GM10847 (cell line): Measurements from ENCODE around the gene NPAS1.

Source experiments
- POLR2A ChIP-seq: IDR thresholded peaks from 2 replicates; pipeline ENCODE4 v1.6.1; 2011; ENCODE audit not compliant: insufficient read length; ENCODE audit errors: extremely low read depth

The NPAS1 gene

DNA sequence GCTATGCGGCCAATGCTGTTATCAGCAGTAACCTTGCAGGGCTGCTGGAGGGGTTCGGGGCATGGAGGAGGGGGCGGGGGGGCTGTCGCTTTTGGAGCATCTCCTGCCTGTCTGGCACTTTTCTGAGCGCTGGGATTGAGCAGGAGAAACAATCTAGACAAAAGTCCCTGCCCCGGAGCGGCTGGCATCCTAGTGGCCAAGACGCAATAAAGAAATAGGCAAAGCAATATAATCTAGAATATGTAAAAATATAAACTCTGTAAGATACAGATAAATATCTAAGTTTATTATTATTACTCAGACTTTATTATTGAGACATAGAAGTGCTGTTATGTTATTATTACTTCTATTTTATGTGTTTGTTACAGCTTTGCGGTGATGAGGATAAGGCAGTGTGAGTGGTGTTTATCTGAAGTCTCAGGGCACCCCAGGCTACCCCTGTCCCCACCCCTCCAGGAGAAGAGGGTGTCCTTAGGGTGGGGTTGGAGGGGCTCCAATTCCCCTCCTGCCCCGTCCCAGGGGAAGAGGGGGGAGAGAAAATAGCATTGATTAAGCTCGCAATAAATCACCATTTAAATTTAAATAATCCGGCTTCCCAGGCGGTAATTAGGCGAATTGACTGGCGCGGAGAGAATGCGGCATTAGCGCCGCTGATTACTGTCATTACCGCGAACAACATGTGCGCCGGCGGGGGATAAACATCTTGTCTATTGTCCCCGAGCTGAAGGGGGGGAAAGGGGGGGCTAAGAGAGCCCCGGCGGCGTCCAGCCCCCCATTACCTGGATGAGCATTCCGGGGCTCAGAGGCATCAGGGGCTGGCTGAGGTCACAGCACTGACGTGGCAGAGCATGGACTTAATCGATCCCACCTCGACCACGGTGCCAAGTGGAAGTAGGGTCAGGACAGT is 3.2 kb downstream of the NPAS1 start:
- TF ChIP-seq POLR2A = no peak

DNA sequence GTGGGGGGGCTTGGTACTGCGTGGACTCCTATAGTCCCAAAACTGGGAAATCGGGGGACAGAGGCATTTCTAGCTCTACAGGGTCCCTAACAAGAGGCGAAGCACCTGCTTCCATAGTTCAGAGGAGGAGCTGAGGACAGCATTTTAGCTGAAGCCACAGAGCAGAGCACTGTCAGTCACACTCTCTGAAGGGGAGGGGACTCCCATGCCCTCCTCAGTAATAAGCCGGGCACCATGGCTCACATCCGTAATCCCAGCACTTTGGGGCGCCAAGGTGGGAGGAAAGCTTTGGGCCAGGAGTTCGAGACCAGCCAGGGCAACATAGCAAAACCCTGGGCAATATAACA is 3.8 kb downstream of the NPAS1 start:
- TF ChIP-seq POLR2A = no peak

DNA sequence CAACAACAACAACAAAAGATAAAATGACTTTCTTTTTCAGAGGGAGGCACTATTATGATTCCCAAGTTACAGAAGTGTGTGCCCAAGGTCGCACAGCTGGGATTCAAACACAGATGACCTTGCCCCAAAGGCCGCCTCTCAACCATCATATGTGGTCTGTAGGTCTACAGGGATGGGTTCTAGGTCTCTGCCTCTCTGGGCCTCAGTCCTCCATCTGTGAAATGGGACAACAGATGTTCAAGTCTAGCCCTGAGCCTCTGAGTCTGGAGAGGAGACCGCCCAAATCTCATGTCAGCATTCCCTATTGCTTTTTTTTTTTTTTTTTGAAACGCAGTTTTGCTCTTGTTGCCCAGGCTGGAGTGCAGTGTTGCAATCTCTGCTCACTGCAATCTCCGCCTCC is 4.9 kb downstream of the NPAS1 start:
- TF ChIP-seq POLR2A = no peak

DNA sequence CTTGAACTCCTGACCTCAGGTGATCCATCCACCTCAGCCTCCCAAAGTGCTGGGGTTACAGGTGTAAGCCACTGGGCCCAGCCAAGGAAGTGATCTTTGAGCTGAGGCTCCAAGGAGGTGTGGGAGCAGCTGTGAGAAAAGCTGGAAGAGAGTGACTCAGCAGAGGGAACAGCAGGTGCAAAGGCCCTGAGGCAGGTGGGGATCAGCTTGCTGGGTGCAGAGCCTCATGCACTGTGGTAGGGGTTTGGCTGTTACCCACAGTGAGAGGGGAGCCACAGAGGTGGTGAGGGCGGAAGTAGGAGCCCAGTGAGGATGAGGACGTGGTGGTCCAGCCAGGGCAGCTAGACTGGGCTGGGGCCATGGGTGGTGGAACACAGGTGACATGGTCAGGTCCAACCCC is 6.5 kb downstream of the NPAS1 start:
- no peak for TF ChIP-seq POLR2A

DNA sequence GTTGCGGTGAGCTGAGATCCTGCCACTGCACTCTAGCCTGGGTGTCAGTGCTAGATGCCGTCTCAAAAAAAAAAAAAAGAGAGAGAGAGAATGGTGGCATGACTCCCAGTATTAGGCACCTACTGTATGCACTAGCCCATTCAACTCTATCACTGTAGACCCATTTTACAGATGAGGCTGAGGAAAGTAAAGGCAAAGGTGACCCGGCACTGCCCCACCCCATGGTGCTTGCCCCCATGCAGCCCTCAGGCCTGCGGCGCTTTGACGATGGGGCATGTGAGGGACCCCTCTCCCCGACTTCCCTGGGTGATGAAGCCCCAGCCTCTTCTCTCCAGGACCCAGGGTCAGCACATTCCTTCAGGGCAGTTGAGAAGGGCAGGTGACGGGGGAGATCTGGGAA is 7.3 kb downstream of the NPAS1 start:
- TF ChIP-seq POLR2A = no peak

DNA sequence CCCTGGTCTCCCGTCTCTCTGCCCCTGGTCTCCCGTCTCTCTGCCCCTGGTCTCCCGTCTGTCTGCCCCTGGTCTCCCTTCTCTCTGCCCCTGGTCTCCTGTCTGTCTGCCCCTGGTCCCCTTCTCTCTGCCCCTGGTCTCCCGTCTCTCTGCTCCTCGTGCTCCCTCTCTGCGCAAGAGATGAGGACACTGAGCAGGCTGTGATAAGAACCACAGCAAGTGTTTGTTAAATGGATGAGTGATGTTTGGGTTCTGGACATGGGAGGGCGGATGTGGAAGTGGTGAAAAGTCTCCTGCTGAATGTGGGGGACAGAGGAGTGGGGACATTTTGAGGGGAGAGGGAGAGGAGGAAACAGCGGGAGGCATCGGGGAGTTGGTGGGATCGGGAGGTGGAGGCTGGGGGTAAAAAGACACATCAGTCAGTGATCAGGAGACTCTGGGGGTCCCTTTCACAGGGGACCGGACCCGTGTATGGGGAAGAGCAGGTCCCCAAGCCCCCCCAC is 8.0 kb downstream of the NPAS1 start:
- TF ChIP-seq POLR2A = no peak

DNA sequence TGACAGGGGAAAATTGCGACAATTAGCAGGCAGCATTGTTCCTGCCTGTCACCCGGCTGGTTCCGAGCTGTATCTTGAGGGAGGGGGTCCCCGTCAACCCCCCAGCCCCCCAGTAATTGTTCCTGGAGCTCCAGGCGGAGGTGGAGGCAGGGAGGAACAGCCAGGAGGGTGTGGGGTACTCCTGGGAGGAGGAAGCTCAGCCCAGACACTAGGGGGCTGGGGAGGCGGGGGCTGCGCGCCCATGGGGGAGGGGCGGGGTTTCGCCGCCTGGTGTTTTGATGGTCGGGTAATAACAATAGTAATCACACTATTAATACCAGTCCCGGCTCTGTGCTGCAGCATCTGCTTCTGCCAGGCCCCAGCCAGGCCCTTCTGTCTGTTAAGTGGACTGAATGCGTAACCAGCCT is 8.6 kb downstream of the NPAS1 start:
- no peak for TF ChIP-seq POLR2A

DNA sequence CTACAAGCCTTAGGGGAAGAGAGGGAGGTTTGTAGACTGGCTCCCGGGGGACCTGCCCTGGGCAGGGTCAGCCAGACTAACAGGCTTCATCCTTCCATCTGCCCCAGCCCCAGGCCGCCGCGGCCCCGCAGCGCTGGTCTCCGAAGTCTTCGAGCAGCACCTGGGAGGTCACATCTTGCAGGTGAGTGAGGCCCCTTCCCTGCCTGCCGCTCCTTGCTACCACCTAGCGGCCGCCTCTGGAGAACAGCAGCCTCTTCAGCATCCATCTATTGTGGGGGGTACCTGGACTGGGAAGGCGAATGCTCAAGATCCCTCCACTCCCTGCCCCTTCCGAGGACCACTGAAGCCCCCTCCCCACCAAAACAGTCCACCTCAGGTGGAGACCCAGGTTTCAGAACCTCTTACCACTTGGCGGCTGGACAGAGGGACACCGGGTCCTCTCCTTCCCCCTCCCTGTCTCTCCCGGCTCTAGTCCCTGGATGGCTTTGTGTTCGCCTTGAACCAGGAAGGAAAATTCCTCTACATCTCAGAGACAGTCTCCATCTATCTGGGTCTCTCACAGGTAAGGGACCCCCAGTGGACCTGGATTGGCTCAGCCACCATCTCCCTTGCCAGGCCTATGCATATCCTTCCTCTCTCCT is 12.7 kb downstream of the NPAS1 start:
- TF ChIP-seq POLR2A = no peak

DNA sequence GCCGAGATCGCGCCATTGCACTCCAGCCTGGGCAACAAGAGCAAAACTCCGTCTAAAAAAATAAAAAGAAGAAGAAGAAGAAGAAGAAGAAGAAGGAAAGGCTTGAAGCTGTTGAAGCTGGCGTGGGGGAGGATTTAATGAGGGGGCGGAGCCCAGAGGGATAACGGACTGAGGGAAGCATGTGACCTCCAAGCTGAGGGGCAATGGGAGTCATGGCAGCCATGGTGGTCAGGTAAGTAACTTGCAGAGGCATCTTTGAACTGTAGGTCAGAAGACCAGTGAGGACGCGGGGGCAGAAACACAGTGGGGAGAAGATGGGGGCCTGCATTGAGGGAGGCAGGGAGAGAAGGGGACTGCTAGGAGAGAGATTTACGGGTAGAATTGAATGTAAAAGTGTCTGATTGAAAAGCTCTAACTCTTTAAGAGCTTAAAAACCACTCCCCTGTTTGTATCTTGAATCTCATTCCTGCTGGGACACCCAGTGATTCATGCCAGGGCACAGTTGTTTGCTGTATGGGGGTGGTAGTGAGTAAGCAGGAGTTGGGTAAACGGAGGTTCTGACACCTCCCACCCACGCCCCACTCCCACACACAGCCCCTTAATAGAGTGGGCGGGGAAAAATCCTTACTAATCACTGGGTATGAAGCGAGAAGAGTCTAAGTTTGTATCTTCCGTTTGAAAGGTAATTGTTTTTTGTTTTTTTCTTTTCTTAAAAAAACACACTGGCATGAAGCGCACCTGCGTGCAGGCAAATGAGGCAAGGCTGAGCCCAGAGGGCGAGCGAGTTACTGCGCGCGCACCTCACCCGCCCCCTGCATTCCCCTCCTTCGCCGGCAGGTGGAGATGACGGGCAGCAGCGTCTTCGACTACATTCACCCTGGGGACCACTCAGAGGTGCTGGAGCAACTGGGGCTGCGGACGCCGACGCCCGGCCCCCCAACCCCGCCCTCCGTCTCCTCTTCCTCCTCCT is 15.8 kb downstream of the NPAS1 start:
- TF ChIP-seq POLR2A = no peak

DNA sequence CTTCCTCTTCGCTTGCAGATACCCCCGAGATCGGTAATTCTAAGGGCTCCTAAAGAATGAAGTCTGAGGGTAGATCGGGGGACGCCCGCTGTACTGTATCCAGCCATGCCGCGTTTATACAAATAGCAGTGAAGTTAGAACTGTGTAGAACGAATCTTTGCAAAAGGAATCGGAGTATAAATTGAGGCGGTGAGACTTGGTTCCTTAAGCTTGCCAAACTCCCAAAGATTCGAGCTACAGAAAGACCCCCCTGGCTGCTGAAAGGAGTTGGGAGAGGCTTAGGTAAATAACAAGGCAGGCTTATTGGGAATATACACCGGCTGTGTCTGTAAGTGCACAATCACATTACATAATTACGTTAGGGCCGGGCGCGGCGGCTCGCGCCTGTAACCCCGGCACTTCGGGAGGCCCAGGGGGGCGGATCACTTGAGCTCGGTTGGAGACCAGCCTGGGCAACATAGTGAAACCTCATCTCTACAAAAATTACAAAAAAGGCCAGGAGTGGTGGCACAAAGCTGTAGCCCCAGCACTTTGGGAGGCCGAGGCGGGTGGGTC is 16.5 kb downstream of the NPAS1 start:
- TF ChIP-seq POLR2A = no peak

DNA sequence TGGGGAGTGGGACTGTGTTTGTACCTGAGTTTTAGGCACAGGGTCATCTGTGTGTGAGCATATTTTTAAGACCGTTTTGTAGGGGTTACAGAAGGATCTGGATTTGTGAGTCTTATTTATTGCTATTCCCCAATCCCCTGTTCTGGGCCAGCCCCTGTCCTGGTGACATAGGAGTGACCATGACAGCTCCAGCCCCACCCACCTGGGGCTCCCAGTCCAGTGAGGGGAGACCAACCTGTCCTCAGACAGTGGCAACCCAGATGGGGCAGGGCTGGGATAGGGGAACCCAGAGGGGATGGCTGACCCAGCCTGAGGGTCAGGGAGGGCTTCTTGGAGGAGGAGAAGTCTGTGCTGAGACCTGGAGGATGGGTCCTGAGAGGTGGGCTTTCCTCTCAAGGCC is 18.1 kb downstream of the NPAS1 start:
- no peak for TF ChIP-seq POLR2A

DNA sequence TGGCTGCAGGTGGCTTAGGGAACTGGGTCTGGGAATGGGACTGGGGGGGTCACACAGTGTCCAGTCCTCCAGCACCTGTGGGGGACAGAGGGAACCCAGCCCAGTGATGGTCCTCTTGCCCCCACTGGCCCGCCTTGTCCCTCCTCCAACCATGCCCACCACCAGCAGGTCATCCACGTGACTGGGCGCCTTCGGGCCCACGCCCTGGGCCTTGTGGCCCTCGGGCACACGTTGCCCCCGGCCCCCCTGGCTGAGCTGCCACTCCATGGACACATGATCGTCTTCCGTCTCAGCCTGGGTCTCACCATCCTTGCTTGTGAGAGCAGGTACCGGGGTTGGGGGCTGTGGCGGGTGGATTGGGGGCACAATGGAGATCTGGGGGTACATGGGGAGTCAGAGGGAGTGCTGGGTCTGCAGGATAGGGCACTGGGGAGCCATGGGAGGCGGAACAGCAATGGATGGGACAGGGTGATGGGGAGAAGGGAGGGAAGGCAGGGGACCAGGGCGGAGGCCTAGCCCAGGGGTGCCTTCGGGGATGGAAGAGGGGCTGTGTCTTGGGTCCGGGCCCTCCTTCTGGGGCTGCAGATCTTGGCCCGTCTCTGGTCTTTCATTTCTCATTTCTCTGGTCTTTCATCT is 19.7 kb downstream of the NPAS1 start:
- no peak for TF ChIP-seq POLR2A

DNA sequence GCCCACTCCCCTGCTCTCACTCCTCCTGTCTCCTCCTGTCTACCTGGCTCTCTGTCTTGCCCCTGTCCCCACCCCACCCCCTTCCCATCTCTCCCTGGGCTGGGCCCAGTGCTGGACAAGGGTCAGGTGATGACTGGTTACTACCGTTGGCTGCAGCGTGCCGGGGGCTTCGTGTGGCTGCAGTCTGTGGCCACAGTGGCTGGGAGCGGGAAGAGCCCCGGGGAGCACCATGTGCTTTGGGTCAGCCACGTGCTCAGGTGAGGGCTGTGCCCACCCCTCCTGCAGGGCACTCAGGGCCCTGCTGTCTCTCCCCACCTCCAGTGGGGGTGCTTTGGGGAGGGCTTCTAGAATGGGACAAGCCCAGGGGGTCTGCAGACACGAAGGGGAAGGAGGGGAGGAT is 21.2 kb downstream of the NPAS1 start:
- no peak for TF ChIP-seq POLR2A
